GM04504 (cell line): ENCODE data around the gene HMCN2.
A peak's percentile ranks its signal among the peaks of the same experiment; 100 is the strongest.
"Not testable (repeated sequence)": the region's sequence is repeated elsewhere in the genome, so short reads cannot be mapped to it uniquely, and the experiment has no call there.

Source experiments
- DNase-seq: peaks from one replicate; pipeline ENCODE4 v3.0.0-alpha.2; 2012; ENCODE audit warnings: low read depth

HMCN2 gene

DNA sequence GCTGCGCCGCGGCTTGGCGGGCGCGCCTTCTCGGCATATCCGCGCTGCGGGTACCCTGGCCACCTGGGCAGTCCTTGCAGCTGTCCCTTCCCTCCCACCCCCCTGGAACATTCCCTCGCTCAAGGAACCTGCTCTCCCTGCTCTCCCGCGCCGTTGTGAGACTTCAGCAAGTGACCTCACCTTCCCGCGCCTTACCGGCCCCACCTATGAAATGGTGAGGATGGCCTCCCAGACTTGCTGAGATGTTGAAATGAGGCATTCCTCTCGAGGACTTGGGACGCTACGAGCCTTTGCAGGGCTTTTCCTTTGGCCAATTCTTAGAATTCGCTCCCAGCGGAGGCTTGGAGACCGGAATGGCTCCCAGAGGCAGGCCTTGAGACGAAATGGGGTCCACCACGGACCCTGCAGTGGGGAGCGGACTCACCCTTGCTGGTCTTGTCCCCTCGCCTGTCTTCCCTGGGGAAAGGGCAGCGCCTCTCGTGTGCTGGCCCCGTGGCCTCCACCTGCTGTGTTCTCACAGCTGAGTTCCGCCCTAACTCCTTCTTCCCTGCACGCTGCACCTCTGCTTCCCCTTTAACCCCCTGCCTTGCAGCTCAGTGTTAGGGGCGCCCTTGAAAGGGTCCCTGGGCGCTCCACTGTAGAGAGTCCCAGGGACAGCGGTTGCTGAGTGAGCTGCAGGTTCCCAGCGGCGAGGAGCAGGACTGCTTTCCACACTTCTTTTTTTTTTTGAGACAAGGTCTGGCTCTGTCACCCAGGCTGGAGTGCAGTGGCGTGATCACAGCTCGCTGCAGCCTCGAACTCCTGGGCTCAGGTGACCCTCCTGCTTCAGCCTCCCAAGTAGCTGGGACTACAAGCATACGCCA is 907 bp downstream of the HMCN2 start:
- DNase-seq, result no peak

DNA sequence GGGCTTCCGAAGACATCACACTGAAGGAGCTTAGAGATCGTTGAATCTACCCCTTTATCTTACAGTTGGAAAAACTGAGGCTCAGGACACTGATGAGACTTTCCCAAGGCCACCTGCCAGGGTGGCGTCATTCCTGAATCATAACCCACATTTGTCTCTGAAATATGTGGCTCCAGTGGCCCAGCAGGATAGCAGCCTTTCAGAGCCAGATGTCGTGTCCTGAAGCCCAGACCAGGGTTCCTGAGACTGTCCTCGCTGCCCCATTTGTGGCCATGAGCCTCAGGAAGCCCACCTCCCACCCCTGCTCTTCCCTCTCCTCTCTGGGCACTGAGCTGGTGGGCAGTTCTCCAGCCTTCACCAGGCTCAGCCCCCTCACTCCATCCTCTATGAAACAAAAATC is 2.4 kb downstream of the HMCN2 start:
- DNase-seq, result no peak

DNA sequence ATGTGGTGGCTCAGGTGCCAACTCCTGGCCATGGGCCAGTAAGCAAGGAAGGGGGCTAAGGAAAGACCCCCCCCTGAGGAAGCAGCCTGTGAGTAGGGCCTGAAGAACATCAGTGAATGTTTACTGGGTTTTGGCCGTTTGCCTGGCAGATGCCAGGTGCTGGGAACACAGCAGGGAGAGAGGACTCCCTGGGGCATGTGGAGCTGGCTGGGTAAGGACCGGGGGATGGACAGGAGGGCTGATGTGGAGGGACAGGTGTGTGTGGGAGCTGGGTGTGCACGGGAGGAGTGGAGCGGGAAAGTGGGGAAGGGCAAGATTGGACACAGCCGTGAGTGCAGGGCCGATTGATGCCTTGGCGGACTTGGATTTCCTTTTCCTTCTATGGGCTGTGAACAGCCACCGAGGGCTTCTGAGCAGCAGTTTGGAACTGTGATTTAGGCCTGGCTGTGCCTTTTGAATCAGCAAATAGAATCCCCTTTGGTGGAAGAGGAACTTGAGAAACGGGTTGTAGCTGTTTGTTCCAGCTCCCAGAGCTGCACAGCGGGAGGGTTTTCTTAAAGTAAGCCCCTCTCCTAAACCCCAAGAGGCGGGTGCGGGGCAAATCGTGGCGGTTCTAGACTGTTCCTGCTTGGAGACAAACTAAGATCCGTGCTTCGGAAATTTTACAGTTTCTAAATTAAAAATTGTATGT is 3.1 kb downstream of the HMCN2 start:
- no peak for DNase-seq

DNA sequence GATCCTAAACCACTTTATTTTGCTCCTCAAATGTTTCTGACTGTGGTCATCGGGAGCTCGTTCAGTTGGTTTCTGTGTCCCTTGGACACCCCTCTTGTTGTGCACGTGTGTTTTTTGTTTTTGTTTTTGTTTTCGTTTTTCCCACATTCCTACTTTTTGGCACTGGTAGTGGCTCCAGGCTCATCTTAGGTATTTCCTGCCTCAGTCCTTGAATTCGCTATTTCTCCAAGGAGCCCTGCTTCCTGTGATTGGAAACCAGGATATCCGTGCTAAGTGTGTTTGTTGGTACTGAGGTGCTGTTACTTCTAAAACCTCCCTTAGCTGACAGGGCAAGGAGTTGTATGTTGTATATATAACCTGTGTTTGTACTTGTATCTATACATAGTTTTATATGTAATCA is 5.9 kb downstream of the HMCN2 start:
- DNase-seq, result no peak

DNA sequence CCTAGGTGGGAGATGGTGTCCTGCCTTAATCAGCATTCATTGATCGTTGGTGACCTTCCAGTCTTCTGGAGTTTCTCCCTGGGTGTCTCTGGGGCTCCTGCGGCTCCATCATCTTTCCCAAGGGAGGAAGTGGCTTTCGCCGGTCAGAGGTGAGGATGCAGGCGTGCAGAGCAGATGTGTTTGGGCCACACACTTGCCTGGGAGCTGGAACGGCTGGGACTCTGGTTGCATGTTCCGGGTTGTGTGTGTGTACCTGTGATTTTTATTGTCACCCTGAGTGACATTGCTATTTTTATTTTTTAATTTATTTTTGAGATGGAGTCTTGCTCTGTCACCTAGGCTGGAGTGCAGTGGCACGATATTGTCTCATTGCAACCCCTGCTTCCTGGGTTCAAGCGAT is 9.6 kb downstream of the HMCN2 start:
- no peak for DNase-seq

DNA sequence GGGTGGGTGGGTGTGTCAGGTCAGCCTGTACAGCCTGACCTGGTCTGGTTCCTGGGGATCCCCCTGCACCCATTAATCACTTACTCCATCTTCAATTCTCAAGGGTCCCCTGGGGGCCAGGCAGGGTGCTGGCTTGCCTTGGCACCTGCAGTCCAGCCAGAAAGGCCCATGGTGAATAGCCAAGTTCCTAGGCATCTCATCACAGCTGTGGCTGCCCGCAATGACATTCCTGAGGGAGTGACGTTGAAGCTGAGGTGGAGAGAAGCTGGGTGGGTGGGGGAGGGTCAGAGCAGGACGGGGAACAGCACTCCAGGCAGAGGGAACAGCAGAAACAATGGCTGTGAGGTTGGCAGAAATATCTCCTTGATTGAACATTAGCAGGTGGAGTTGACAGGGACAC is 10.6 kb downstream of the HMCN2 start:
- peak; percentile 47 for DNase-seq

DNA sequence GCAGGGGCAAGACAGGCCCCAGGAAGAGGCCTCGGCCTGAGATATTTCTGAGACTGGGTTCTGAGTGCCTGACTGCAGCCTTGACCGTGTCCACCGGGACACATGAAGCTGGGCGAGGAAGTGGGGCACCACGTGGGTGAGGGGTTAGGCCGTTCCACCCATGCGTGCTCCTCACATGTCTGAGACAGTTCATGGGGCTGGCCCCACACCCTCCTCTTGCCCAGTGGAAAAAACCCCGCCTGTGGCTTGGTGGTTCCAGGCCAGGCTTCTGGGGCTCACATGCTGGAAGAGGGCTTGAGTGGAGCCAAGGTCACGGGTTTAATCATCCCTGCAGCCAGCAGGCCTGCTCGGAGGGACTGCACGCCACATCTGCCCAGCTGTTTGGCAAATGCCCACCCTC is 11.4 kb downstream of the HMCN2 start:
- no peak for DNase-seq

DNA sequence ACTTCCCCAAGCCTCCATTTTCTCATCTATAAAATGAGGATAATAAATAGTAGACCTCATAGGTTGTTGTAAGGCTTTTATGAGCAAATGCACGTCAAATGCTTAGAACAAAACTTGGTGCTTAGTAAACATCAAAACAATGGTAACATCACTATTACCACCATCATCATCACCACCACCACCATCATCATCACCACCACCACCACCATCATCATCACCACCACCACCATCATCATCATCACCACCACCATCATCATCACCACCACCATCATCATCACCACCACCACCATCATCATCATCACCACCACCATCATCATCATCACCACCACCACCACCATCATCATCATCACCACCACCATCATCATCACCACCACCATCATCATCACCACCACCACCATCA is 12.0 kb downstream of the HMCN2 start:
- not testable (repeated sequence) for DNase-seq

DNA sequence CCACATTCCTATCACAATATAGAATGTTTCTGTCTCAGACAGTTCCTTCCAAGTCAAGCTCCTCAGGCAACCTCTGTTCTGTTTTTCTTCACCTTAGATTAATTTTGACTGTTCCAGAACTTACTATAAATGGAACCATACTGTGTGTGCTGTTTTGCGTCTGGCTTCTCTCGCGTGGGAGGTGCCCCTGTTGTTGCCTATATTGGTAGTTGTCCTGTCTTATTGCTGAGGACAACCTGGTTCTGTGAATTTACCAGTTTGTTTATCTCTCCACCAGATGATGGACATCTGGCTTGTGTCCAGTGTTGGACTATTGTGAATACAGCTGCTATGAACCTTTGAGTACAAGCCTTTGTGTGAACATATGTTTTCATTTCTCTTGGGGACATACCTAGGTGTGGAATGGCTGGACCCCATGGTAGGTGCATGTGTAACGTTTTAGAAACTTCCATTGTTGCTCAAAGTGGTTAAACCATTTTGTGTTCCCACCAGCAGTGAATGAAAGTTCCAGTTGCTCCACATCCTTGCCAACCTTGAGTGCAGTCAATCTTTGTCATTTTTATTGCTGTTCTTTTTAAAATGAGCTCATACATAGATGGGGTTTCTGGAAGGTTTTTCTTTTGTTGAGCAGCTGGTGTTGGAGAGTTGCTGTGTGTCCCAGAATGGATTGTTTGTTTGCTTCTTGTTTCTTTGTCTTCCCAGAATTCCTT is 18.1 kb downstream of the HMCN2 start:
- DNase-seq, result no peak

DNA sequence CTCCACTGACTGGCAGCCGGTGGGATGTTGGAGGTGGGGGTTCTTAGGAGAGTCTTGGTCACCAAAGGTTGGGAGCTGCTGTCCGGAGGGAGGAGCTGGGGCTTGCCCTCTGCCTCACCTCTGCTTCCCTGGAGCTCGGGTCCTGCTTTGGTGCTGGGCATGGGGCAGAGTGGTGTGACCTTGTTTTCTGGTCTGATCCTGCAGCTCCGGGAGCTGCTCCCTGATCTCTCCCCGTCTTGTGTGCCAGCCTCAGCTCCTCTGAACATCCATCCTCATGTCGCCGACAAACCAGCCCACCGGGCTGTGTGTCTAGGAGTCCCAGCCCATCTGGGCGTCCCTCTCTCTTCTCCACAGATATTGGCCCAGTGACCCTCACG is 18.7 kb downstream of the HMCN2 start:
- DNase-seq, result no peak

DNA sequence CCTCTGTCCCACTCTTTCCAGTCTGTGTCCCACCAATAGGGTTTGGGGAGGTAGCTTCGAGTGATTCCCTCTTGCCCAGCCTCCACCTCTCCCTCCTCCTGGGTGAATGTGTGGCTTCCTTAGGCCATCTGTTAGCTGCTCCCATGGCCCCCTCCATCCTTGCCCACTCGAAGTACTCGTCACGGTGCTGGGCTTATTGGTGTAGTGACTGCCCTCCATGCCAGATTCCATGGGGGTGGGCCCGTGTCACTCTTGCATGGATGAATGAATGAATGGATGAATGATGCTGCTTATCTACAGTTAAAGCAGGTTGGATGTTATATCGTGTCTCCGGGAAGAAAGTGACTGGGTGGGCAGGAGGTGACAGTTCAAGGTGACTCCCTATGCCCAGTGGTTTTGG is 19.1 kb downstream of the HMCN2 start:
- DNase-seq, result no peak

DNA sequence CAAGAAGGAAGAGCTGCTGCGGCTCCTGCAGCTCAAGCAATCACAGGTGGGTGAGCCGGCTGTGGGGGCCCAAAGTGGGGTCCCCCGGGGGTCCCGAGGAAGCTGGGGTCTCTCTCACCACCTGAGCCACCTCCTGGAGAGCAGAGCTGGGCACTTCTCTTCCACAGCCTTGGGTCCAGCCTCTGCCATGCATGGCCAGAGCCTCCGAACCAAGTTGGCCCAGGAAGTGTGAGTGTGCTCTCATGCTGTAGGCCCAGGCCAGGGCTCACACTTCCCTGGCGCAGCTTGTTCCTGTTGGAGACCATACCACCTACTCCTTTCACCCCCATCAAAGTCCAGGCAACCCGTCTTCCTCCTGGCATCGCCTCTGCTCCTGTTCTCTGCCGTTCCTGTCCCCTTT is 19.7 kb downstream of the HMCN2 start:
- DNase-seq, result no peak

DNA sequence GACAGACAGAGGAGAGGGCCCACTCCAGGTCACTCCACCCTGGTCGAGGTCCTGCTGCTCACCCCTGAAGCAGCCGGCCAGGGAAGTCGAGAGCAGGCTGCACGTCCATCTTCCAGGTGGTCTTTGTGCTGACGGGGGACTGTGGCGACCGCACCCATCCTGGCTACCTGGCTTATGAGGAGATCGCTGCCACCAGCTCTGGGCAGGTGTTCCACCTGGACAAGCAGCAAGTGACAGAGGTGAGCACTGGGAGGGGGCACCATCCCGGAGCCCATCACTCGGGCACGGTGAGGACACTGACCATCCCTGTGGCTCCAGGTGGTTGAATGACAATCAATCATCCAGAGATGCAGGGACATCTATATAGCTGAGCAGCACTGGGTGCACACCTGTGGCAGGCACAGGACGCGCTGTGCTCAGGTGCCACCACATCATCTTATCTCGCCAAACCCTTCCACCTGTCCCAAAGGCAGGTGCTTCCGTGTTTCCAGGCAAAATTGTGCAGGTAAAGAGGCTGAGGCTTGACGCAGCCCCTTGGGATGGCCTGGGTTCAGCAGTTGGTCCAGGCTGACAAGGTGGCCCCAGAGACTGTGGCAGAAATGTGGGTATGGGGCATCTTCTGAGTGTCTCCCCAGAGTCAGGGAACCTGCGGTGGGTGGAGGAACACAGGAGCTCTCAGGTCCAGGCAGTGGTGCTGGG is 20.7 kb downstream of the HMCN2 start:
- DNase-seq, result no peak

DNA sequence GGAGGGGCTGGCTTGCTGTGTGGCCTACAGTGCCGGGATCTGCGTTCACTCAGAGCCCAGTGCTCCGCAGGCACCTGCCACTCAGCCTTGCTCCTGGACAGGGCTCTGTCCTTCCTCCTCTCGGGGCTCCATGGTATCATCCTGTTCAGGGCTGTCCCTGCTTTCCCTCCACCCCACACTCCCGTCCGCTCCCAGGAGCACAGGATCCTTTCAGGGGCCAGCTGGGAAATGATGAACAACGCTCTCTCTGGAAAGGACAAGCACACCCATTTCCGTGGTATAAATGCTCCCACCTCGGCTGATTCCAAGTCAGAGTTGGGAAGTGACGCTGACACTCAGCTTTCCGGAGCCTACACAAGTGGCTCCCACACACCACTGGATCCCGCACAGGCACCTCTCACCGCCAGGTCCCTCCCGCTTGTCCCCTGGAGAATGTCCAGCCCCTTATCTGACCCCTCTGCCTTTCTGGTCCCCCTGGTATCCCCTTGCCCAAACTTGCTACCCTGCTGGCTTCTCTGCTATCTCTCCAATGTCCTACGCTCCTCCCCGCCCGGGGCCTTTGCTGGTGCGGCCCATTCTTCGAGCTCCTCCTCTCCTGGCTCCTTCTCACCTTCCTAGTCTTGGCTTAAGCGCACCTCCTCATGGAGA is 21.3 kb downstream of the HMCN2 start:
- DNase-seq, result no peak

DNA sequence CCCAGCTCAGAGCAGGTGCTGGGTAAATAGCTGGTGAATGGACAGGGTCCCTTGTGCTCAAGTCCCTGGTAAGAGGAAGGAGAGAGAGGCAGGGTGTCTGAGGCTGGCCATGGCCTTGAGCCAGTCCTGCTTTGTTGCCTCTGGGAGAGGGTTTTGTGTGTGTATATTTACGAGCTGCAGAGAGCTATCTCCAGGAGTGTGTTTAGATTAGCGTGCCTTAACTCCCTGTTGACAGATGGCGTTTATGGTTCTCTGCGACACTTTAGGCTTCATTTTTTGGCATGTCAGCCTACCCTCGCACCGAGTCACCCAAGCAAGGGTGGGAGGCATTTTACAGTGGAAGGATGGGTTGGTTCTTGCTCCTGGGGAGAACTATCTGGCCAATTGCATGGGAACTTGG is 22.2 kb downstream of the HMCN2 start:
- no peak for DNase-seq

DNA sequence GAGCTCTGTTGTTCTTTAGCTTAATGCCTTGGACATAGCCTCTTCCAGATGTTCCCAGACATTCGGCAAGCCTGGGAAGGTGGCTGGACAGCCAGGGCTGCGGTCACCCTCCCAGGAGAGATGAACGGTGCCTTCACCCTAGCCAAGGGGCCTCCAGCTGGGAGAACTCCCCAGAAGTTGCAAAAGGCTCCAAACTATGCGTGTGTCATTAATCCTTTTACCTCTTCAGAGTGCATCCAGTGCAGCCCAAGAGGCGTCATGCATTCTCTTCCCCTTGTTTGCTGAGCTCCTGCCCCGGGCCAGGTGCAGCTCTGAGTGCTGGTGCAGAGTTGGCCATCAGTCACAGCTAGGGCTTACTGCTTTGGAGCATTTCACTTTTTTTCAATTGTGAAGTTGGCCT is 22.8 kb downstream of the HMCN2 start:
- no peak for DNase-seq

DNA sequence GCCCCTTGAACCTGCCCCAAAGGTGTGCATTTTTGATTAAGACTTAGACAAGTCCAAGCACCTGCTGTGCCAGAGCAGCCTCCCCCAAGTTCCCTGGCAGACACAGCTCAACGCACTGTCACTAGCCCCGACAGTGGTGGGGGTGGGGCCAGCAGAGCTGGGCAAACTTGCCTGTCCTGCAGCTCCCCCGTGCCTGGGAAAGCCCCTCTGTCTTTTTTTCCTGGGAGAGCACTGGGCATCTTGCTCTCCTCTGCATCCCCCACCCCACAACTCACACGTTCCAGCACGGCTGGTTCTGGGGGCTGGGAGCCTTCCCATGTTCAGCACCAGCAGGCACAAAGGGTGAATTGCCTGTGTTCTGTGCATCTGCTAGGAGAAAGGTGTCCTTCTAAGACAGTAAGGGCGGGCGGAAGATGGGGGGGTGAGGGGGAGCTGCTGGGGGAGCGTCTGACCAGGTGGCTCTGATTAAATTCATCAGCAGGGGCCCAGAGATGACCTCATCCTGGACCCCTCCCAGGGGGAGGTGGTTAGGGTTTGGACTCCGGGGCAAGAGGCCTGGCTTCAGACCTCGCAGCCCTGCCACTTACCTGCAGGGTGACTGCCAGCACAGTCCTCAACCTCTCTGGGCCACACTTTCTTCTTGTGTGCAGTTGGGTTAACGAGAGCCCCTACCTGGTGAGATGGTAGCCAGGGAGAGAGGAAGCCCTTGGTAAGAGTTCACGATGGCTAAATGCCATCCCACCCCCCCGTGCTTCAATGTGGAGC is 23.5 kb downstream of the HMCN2 start:
- no peak for DNase-seq

DNA sequence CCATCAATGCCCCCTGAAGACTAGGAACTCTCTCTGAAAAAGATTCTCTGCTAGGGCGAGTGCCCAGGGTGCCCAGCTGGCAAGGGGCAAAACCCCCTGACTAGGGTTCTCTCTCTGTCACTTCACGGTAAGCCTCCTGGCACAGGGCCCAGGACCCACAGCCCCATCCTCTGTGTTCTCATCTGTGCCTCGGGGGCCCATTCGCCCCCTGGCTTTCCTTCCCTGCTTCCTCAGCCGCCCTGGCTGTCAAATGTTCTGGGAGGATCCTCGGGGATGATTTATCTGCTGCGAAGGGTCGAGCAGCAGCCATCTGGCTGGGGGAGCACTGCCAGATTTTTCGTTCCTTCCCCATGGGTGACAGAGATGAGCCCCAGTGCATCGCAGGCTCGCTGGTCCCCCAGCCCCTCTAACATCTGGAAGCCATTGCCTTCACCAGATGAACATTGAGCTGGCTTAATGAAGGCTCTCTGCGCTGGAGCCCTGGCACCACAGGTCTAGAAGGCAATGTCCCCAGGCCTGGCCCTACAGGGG is 24.2 kb downstream of the HMCN2 start:
- DNase-seq, result no peak

DNA sequence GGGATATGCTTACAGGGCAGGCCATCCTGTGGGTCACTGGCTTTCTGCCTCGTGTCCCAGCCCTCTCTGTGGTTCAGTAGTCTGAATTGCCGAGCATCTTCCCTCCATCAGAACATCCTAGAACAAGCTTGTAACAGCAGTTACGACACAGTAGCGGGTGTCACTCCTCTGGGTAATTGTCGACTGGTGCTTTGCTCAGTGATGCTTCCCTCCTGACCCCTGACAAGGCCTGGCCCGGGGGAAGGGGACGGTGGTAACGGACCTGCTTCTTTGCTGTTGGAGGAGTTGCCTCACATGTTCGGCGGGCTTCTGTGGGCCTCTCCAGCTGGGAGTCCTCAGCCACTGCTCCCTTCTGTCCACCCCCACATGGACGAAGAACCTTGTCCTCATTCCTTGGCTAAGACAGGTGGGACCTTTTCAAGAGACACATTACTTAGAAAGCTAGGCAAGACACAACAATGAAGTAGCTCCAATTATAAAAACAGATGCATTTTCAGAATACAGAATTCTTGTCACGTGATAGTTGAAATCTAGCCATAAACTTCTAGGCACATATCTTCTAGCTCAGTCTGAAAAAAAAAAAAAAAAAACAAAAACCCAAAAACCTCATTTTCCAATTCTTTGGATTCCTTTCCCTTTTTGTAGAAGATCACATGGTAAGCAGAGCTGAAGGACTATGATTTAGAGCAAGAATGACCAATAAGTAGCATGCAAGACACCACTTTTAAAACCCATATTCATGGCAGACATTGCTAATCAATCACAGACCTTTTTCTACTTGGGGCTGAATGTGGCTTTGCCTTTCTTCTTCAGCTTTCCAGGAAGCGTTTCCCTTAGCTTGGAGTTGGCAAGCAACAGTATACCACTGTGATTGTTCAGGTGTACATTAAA is 25.0 kb downstream of the HMCN2 start:
- no peak for DNase-seq

DNA sequence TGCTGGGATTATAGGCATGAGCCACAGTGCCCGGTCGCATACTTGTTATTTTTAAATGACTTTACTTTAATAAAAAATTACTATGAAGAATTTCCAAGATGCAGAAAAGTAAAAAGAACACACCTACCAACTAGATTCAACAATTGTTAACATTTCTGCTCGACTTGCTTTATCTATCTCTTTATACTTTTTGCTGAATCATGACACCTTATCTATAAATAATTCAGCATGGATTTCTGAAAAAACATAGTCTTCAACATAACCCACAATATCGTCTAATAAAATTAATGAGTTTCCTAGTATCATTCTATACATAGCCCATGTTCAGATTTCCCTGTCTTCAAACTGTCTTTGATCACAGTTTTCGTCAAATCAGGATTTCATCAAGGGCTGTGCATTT is 25.9 kb downstream of the HMCN2 start:
- no peak for DNase-seq
